HepG2 (cell line): Measurements from ENCODE around the gene ZNF561. TPM values are rescaled to one million over a fixed set of nuclear protein-coding genes. Genes with fewer than 3 reads are reported as not detected.
A peak's percentile ranks its signal among the peaks of the same experiment; 100 is the strongest.
"Not testable (repeated sequence)": the region's sequence is repeated elsewhere in the genome, so short reads cannot be mapped to it uniquely, and the experiment has no call there.

Source experiments
- ATAC-seq: fragments of 200-7000 bp; cut with Tn5 transposase; 3 replicates; pipeline ENCODE4 v1.9.1; 2020; ENCODE audit warnings: mild to moderate bottlenecking, moderate library complexity
- BruUV-seq: library from RNA; stranded (reverse); fragments of 400-500 nt; replicated peaks from 2 replicates; lab custom pipeline; 2021; lab: Mats Ljungman, UMichigan
- CTCF ChIA-PET: fragments of 300-600 bp; formaldehyde crosslinking; extraction: SDS; loops from one replicate; lab custom pipeline; 2021; ENCODE audit warnings: low total read pairs, inconsistent platforms, low intra/inter-chr PET ratio; lab: Yijun Ruan, JAX
- POLR2A ChIA-PET: fragments of 350-600 bp; sonication (Branson Sonifier 250); formaldehyde crosslinking; loops from one replicate; lab custom pipeline; 2020; ENCODE audit warnings: antibody characterized with exemption, inconsistent platforms; lab: Yijun Ruan, JAX
- DNase-seq: peaks from one replicate; pipeline ENCODE4 v3.0.0-alpha.2; 2015; ENCODE audit warnings: low spot score
- FAIRE-seq: peaks from 3 replicates; lab custom pipeline; 2011; peaks lifted over from hg19 to GRCh38; lab: Jason Lieb, UNC
- H2AFZ ChIP-seq: one replicate; pipeline ENCODE4 v1.6.1; 2011; ENCODE audit warnings: low read length, inconsistent platforms
- H3K27ac ChIP-seq: fragments of 300-600 bp; 3 replicates; pipeline ENCODE4 v1.8.0; 2011; ENCODE audit warnings: mixed run types, mild to moderate bottlenecking, mixed read lengths, low read length, inconsistent platforms; ENCODE audit not compliant: insufficient read depth; ENCODE audit errors: extremely low read length
- H3K27me3 ChIP-seq, 2 experiments: fragments of 200-600 bp in 1 of 2; 2 replicates in 1 of 2; 3 replicates in 1 of 2; pipeline versions ENCODE4 v1.6.0 to v1.8.0; 2011; ENCODE audit warnings: low read length in 2 of 2, mild to moderate bottlenecking in 2 of 2, moderate library complexity in 2 of 2, inconsistent platforms in 1 of 2; ENCODE audit not compliant: insufficient read depth in 2 of 2, control insufficient read depth in 1 of 2
- H3K36me3 ChIP-seq, 2 experiments: fragments of 200-600 bp in 1 of 2; replicated peaks in 1 of 2; 2 replicates in 1 of 2; 3 replicates in 1 of 2; pipeline versions ENCODE4 v1.5.1 to v1.8.0; 2011; ENCODE audit warnings: low read length in 2 of 2, inconsistent platforms in 1 of 2; ENCODE audit not compliant: insufficient read depth in 2 of 2, control insufficient read depth in 1 of 2
- H3K4me1 ChIP-seq: 2 replicates; pipeline ENCODE4 v1.5.1; 2012; ENCODE audit warnings: low read length, inconsistent platforms; ENCODE audit not compliant: insufficient read depth
- H3K4me2 ChIP-seq: 2 replicates; pipeline ENCODE4 v1.6.0; 2011; ENCODE audit warnings: low read depth, low read length, inconsistent platforms
- H3K4me3 ChIP-seq, 3 experiments: fragments of 200-600 bp in 1 of 3; sonication (generic), shearing (Covaris generic) in 1 of 3; replicated peaks in 1 of 3; 2 replicates each; pipeline ENCODE4 v1.5.1; 2011 to 2016; ENCODE audit warnings: low read length in 3 of 3, inconsistent platforms in 2 of 3, low read depth in 2 of 3, mild to moderate bottlenecking in 2 of 3, control low read depth in 1 of 3, mixed read lengths in 1 of 3; ENCODE audit not compliant: insufficient read depth in 1 of 3
- H3K79me2 ChIP-seq: one replicate; pipeline ENCODE4 v1.6.1; 2011; ENCODE audit warnings: low read length, inconsistent platforms; ENCODE audit not compliant: insufficient read depth
- H3K9ac ChIP-seq: 2 replicates; pipeline ENCODE4 v1.6.0; 2011; ENCODE audit warnings: mild to moderate bottlenecking, low read depth, low read length, inconsistent platforms; ENCODE audit not compliant: insufficient read depth
- H3K9me3 ChIP-seq: 2 replicates; pipeline ENCODE4 v1.5.1; 2012; ENCODE audit warnings: mild to moderate bottlenecking, low read length
- H4K20me1 ChIP-seq: 2 replicates; pipeline ENCODE4 v1.6.0; 2011; ENCODE audit warnings: inconsistent platforms, mild to moderate bottlenecking, low read length, moderate library complexity; ENCODE audit not compliant: insufficient read depth
- BRD4 ChIP-seq: sonication (generic); formaldehyde crosslinking; IDR thresholded peaks from 2 replicates; pipeline ENCODE4 v1.4.0; 2020; ENCODE audit warnings: missing genetic modification reagents
- FOXK2 ChIP-seq: fragments of 450-650 bp; IDR thresholded peaks from 2 replicates; pipeline ENCODE4 v1.6.1; 2016
- NKX3-1 ChIP-seq: sonication (generic); formaldehyde crosslinking; IDR thresholded peaks from 2 replicates; pipeline ENCODE4 v1.5.0; 2020; ENCODE audit warnings: missing genetic modification reagents
- RBM22 ChIP-seq: fragments of 200-400 bp; formaldehyde crosslinking; optimal IDR thresholded peaks from 2 replicates; pipeline ENCODE3; 2017; ENCODE audit warnings: mild to moderate bottlenecking, low read length, moderate library complexity
- TERF1 ChIP-seq: sonication (generic); formaldehyde crosslinking; IDR thresholded peaks from 2 replicates; pipeline ENCODE4 v1.8.0; 2022; ENCODE audit warnings: mild to moderate bottlenecking, missing genetic modification reagents, moderate library complexity
- ZFYVE20 ChIP-seq: sonication (generic); formaldehyde crosslinking; IDR thresholded peaks from 2 replicates; pipeline ENCODE4 v1.8.0; 2023; ENCODE audit warnings: low read depth, mild to moderate bottlenecking, moderate library complexity, missing genetic modification reagents, borderline replicate concordance
- ZNF251 ChIP-seq: sonication (generic); formaldehyde crosslinking; IDR thresholded peaks from 2 replicates; pipeline ENCODE4 v1.9.0; 2021; ENCODE audit warnings: mild to moderate bottlenecking, missing genetic modification reagents
- ZNF761 ChIP-seq: sonication (generic); formaldehyde crosslinking; conservative IDR thresholded peaks from 2 replicates; pipeline ENCODE4 v1.4.0; 2020; ENCODE audit warnings: mild to moderate bottlenecking, missing genetic modification reagents
- WGBS: methylation state at CpG from one replicate; pipeline ENCODE4 v1.1.6; 2017; ENCODE audit warnings: low lambda C conversion rate; 5-methylcytosine and 5-hydroxymethylcytosine counted together
- in situ Hi-C: cut with HindIII; loops from 2 replicates; pipeline ENCODE4 v1.10.0; 2017; ENCODE audit warnings: low pct_unique_long_range_greater_than_20kb; ENCODE audit not compliant: extremely low pct_ligation_motif_present
- intact Hi-C: fragments of 100-400 bp; cut with micrococcal nuclease; formaldehyde crosslinking; loops from one replicate; pipeline ENCODE4 v1.10.0; 2022; ENCODE audit not compliant: unreplicated experiment
- polyA plus RNA-seq, 8 experiments: library from polyadenylated mRNA; depleted of rRNA in 3 of 8; stranded (reverse) in 7 of 8; unstranded in 1 of 8; fragments of >200 nt; fragmentation: Illumina TruSeq in 4 of 8; extraction: Trizol in 4 of 8; gene quantifications; 2 replicates each; pipeline versions ENCODE4 v1.2.1 to v1.2.3, GENCODE V29; 2011 to 2016; ENCODE audit warnings: low read depth in 4 of 8, missing spikeins in 1 of 8, mixed read lengths in 1 of 8; ENCODE audit not compliant: insufficient read depth in 1 of 8
- total RNA-seq, 5 experiments: library from RNA; depleted of rRNA; stranded (reverse); fragments of >200 nt; fragmentation: Illumina TruSeq; extraction: Trizol; gene quantifications; 2 replicates each; pipeline ENCODE4 v1.2.3, GENCODE V29; 2016; ENCODE audit warnings: low read depth in 1 of 5

ZNF561 gene
- total and polyA plus RNA-seq, 2 of the 13 experiments (the other 11 are each of a cell fraction or from before 2014, with no cell fraction given), result 19.8 to 35.1 TPM

GRCh38 chr19:9651464-9651863 lies 30.4 kb upstream of the ZNF561 start:
- peak; percentile 26 for TF ChIP-seq RBM22
- peak; percentile 99 for TF ChIP-seq ZNF761 (CRISPR knock-in tag)
- TF ChIP-seq, all 625 proteins: peak for 2; not testable (repeated sequence) for 623
- H3K4me1 ChIP-seq, H3K27me3 ChIP-seq, intact Hi-C loops, H3K9ac ChIP-seq, H3K4me2 ChIP-seq, in situ Hi-C loops, H3K4me3 ChIP-seq, DNase-seq, ATAC-seq, H4K20me1 ChIP-seq, FAIRE-seq, H3K27ac ChIP-seq, H2AFZ ChIP-seq, H3K9me3 ChIP-seq, BruUV-seq, CTCF ChIA-PET: not testable (repeated sequence)
- Histone ChIP-seq H3K79me2 (peaks cover 15% of the 10 kb centered on the region), H3K36me3 (peaks cover 20 to 64% of the 10 kb centered on the region in 2 experiments)
- WGBS, result 96% methylated on average over 3 of the region's 3 CpGs
- POLR2A ChIA-PET, result interaction anchor here (1.3 kb wide), 1 partner anchor 13 kb away, joined by 3 read pairs; no protein-coding TSS in a partner anchor

GRCh38 chr19:9650345-9650744 lies 29.3 kb upstream of the ZNF561 start:
- intact Hi-C loops, result no loop called here
- FAIRE-seq, result no peak
- no peak overlapping the region for H3K9ac ChIP-seq
- H3K27ac ChIP-seq, result no peak overlapping the region
- H3K4me1 ChIP-seq, result no peaks in the 10 kb centered on the region
- no TSS peak for BruUV-seq
- ChIA-PET POLR2A (interaction anchor here (1.3 kb wide), 1 partner anchor 14 kb away, joined by 3 read pairs; no protein-coding TSS in a partner anchor), CTCF (no interaction called here)
- H3K36me3 ChIP-seq, result peaks cover 18 to 54% of the 10 kb centered on the region in 2 experiments
- in situ Hi-C loops, result no loop called here
- no peak overlapping the region for H2AFZ ChIP-seq
- TF ChIP-seq ZNF251 (no peak), ZFYVE20 (CRISPR knock-in tag) (no peak), FOXK2 (no peak), TERF1 (no peak), BRD4 (CRISPR knock-in tag) (no peak), NKX3-1 (CRISPR knock-in tag) (no peak)
- TF ChIP-seq, all 625 proteins: peak for 0
- no peak overlapping the region for H3K4me3 ChIP-seq
- 98% methylated on average over 5 of the region's 5 CpGs for WGBS
- H3K4me2 ChIP-seq, result no peak overlapping the region
- H3K27me3 ChIP-seq, result no peaks in the 10 kb centered on the region
- H3K9me3 ChIP-seq, result peaks cover 5% of the 10 kb centered on the region; the same call in 1 of the 2 replicates
- peaks cover 11% of the 10 kb centered on the region for H3K79me2 ChIP-seq
- no peak for ATAC-seq
- H4K20me1 ChIP-seq, result no peaks in the 10 kb centered on the region
- no peak for DNase-seq
